ENCODE results near the gene FGF19.

DNA sequence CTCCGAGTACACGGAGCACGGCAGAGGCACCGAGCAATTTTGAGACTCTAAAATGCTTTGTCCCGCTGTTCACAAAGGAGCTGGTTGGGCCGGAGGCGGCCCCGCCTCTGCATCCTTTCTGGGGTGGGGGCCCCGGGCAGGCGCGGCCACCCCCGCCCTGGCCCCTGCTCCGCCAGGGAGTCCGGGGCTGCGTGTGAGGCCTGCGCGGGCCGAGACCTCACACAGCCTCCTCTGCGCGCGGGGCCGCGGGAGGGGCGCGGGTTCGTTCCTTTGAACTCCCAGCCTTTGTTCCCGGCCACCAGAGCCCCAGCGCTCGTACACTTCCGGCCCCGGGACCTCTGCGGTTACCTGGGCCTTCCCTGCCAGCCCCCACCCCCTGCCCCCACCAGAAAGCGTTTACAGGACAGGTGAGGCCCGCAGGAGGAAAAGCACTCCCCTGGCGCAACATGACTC is 1.6 kb downstream of the FGF19 start:
- TF ChIP-seq, protein P1, sequence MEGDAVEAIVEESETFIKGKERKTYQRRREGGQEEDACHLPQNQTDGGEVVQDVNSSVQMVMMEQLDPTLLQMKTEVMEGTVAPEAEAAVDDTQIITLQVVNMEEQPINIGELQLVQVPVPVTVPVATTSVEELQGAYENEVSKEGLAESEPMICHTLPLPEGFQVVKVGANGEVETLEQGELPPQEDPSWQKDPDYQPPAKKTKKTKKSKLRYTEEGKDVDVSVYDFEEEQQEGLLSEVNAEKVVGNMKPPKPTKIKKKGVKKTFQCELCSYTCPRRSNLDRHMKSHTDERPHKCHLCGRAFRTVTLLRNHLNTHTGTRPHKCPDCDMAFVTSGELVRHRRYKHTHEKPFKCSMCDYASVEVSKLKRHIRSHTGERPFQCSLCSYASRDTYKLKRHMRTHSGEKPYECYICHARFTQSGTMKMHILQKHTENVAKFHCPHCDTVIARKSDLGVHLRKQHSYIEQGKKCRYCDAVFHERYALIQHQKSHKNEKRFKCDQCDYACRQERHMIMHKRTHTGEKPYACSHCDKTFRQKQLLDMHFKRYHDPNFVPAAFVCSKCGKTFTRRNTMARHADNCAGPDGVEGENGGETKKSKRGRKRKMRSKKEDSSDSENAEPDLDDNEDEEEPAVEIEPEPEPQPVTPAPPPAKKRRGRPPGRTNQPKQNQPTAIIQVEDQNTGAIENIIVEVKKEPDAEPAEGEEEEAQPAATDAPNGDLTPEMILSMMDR (conservative IDR thresholded peaks at IDR 0.05 in 1 of 2, IDR thresholded peaks at IDR 0.05 in 1 of 2; ENCODE audit: low read depth in 1 of 2, low read length in 2 of 2) = no peak
- no peak for TF ChIP-seq EZH2 (IDR thresholded peaks at IDR 0.05; ENCODE audit: low read length, missing control alignments)

Data from fibroblast of lung (primary cell).